Kidney (tissue), 14 donors: ENCODE measurements around the gene ARMH4. TPM values are rescaled to one million over a fixed set of nuclear protein-coding genes. Genes with fewer than 3 reads are reported as not detected.

Source experiments
- DNase-seq, 5 donors: peaks; one replicate each; pipeline ENCODE4 v3.0.0-alpha.2; 2013 to 2020
- FAIRE-seq: peaks from 2 replicates; lab custom pipeline; 2012; peaks lifted over from hg19 to GRCh38; lab: Jason Lieb, UNC
- H3K27ac ChIP-seq, 2 donors: one replicate each; pipeline ENCODE4 v1.7.0; 2013; ENCODE audit warnings: low read depth in 2 of 2, low read length in 2 of 2, inconsistent platforms in 1 of 2
- H3K27me3 ChIP-seq: one replicate; pipeline ENCODE4 v1.7.1; 2013; ENCODE audit warnings: low read length, inconsistent platforms; ENCODE audit not compliant: control insufficient read depth, insufficient read depth
- H3K36me3 ChIP-seq, 3 donors: one replicate each; pipeline versions ENCODE4 v1.7.0 to v1.7.1; 2013; ENCODE audit warnings: low read length in 3 of 3, control low read depth in 1 of 3, inconsistent platforms in 1 of 3; ENCODE audit not compliant: insufficient read depth in 3 of 3, control insufficient read depth in 2 of 3
- H3K4me1 ChIP-seq, 3 donors: one replicate each; pipeline versions ENCODE4 v1.7.0 to v1.7.1; 2013; ENCODE audit warnings: low read length in 3 of 3, inconsistent platforms in 1 of 3, low read depth in 1 of 3; ENCODE audit not compliant: control insufficient read depth in 2 of 3, insufficient read depth in 2 of 3
- H3K4me3 ChIP-seq, 3 donors: one replicate each; pipeline versions ENCODE4 v1.7.0 to v1.8.1; 2013; ENCODE audit warnings: low read length in 3 of 3, control low read depth in 1 of 3, inconsistent platforms in 1 of 3
- H3K9ac ChIP-seq, 3 donors: one replicate each; pipeline versions ENCODE4 v1.7.0 to v1.7.1; 2013; ENCODE audit warnings: low read length in 3 of 3, control low read depth in 1 of 3, inconsistent platforms in 1 of 3
- H3K9me3 ChIP-seq, 3 donors: one replicate each; pipeline versions ENCODE4 v1.7.0 to v1.7.1; 2013; ENCODE audit warnings: low read length in 3 of 3, control low read depth in 1 of 3, inconsistent platforms in 1 of 3; ENCODE audit not compliant: control insufficient read depth in 2 of 3, insufficient read depth in 1 of 3
- intact Hi-C: fragments of 100-400 bp; cut with DNase I; formaldehyde crosslinking; loops from one replicate; pipeline ENCODE4 v1.11.1; 2022
- polyA plus RNA-seq: library from polyadenylated mRNA; stranded (reverse); fragments of 350-450 nt; fragmentation: Illumina TruSeq; extraction: RNeasy Lipid Tissue Mini Kit (QIAGEN cat#74804); gene quantifications from one replicate; pipeline ENCODE4 v1.2.3, GENCODE V29; 2014; ENCODE audit warnings: low read depth, low replicate concordance; ENCODE audit not compliant: insufficient read depth
- total RNA-seq: library from RNA; stranded (reverse); fragmentation: NEBNext Ultra II Directional; extraction: Animal tissue kit (Norgen Biotek cat#: 25700); gene quantifications from one replicate; pipeline ENCODE4 v1.2.1, GENCODE V29; 2021
- TF ChIP-seq, protein P1 (sequence below): IDR thresholded peaks from 3 replicates; pipeline ENCODE4 v1.5.1; 2012; ENCODE audit warnings: mild to moderate bottlenecking, moderate library complexity, borderline replicate concordance; ENCODE audit not compliant: insufficient read depth; ENCODE audit errors: extremely low read depth
- donor health status: control.
- donor health status: control.
- donor health status: control.
- donor health status: control.
- donor health status: control.
- donor health status: DM: yes; HTN: yes; CAD: no.
- donor health status: Normal renal cell carcinoma (clear cell type).

Gene ARMH4
- total and polyA plus RNA-seq, 2 donors from 2014 or later = 4.9 to 14.2 TPM

DNA sequence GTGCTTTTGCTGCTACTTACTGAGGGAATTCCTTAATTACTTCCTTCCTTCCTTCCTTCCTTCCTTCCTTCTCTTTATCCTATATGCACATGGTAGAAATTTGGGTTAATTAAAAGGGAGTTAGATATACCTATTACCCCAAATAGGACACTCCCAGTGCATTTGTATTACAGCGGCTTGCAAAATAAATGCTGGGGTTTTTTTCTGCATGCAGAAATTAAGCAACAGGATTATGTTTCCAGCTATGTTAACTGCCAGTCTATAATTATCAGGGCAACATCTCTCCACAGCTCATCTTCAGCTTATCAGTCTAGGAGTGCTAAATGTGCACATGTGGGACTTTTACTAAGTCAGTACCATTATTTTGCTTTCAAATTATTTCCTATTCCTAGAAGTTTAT lies 153.2 kb downstream of the ARMH4 start:
- Histone ChIP-seq H3K4me1 (no peaks in the 10 kb centered on the region), H3K36me3 (no peaks in the 10 kb centered on the region), H3K27me3 (no peaks in the 10 kb centered on the region), H3K9me3 (no peaks in the 10 kb centered on the region), H3K9ac (no peak overlapping the region), H3K4me3 (no peak overlapping the region), H3K27ac (no peak overlapping the region)
- TF ChIP-seq, protein P1, sequence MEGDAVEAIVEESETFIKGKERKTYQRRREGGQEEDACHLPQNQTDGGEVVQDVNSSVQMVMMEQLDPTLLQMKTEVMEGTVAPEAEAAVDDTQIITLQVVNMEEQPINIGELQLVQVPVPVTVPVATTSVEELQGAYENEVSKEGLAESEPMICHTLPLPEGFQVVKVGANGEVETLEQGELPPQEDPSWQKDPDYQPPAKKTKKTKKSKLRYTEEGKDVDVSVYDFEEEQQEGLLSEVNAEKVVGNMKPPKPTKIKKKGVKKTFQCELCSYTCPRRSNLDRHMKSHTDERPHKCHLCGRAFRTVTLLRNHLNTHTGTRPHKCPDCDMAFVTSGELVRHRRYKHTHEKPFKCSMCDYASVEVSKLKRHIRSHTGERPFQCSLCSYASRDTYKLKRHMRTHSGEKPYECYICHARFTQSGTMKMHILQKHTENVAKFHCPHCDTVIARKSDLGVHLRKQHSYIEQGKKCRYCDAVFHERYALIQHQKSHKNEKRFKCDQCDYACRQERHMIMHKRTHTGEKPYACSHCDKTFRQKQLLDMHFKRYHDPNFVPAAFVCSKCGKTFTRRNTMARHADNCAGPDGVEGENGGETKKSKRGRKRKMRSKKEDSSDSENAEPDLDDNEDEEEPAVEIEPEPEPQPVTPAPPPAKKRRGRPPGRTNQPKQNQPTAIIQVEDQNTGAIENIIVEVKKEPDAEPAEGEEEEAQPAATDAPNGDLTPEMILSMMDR = no peak
- FAIRE-seq = no peak
- DNase-seq = no peak
- intact Hi-C loops = no loop called here

DNA sequence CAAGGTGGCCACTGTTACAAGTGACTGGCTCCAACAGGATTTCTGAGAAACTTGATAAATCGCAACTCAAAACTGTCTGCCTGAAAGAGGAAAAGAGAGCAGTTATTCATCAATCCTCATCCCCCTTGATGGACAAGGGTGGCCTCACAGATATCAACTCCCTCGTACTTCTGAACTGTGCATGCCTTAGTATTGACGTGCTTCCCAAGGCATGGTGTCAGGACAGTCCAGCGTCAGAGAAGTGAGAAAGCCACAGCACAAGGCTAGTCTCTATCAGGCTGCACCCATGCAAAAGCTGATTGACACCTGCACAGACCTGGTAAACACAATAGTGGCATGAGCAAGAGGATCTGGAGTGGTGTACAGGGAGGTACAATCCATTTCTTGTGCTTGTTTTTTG lies 160.7 kb downstream of the ARMH4 start:
- Histone ChIP-seq H3K9me3 (no peaks in the 10 kb centered on the region), H3K27ac (no peak overlapping the region), H3K9ac (no peak overlapping the region), H3K36me3 (no peaks in the 10 kb centered on the region), H3K4me3 (no peak overlapping the region), H3K4me1 (no peaks in the 10 kb centered on the region), H3K27me3 (no peaks in the 10 kb centered on the region)
- DNase-seq = no peak
- TF ChIP-seq, protein P1 = no peak
- intact Hi-C loops = no loop called here
- FAIRE-seq = no peak

DNA sequence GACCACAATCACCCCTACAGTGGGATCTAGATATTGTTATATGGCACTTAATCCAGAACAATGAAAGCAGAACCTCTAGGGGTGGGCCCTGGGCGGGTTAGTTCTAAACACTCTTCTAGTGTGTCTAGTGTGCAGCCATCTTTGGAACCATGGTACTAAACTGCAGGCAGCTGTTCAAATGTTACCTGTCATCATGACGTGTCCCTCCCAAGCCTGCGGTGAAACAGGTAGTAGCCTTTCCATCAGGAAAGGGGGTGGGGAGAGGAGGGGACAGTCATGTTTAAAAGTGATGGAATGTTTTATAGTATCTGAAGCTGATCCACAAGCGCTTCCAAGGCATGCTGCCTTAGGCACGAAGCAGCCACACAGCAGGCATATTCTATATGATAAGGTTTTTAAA lies 163.6 kb downstream of the ARMH4 start:
- Histone ChIP-seq H3K9me3 (no peaks in the 10 kb centered on the region), H3K27me3 (no peaks in the 10 kb centered on the region), H3K4me3 (no peak overlapping the region), H3K36me3 (no peaks in the 10 kb centered on the region), H3K9ac (no peak overlapping the region), H3K4me1 (no peaks in the 10 kb centered on the region), H3K27ac (no peak overlapping the region)
- TF ChIP-seq, protein P1 = no peak
- intact Hi-C loops = no loop called here
- DNase-seq = no peak
- FAIRE-seq = no peak
